Measurements from ENCODE around the gene TNIP2. TPM values are rescaled to one million over a fixed set of nuclear protein-coding genes. Genes with fewer than 3 reads are reported as not detected.

Gene TNIP2, protein sequence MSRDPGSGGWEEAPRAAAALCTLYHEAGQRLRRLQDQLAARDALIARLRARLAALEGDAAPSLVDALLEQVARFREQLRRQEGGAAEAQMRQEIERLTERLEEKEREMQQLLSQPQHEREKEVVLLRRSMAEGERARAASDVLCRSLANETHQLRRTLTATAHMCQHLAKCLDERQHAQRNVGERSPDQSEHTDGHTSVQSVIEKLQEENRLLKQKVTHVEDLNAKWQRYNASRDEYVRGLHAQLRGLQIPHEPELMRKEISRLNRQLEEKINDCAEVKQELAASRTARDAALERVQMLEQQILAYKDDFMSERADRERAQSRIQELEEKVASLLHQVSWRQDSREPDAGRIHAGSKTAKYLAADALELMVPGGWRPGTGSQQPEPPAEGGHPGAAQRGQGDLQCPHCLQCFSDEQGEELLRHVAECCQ
- total RNA-seq: 47.0 and 47.2 TPM in 2 replicates

DNA sequence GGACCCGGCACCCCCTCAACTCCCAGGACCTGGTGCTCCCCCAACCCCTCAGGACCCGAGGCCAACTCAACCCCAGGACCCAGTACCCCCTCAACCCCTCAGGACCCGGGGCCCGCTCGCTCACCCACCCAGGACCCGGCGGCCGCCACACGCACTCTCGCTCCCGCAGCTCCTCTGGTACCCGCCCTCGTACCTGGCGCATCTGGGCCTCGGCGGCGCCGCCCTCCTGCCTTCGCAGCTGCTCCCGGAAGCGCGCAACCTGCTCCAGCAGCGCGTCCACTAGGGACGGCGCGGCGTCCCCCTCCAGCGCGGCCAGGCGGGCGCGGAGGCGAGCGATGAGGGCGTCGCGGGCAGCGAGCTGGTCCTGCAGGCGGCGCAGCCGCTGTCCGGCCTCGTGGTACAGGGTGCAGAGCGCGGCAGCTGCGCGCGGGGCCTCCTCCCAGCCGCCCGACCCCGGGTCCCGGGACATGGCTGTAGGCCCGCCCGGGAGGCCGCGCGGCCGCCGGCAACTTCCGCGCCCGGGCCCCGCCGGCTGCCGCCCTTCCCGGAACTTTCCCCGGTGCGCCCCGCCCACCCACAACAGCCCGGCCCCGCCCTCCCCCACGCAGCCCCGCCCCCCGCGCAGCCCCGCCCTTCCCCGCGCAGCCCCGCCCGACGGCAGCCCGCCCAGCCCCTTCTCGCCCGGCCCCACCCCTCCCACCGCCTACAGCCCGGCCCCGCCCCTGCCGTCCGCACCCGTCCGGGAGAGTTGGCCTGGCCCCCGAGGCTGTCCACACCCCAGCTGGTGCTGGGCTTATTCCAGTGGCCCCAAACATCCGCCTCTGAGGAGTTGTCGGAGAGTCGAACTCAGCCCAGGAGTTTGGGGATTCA lies at the start of gene TNIP2:
TNIP2 (minus strand) TSS at position 516 of the 870 bp plus-strand sequence; CDS start at position 469, 47 bp downstream.
- intact Hi-C loops (cut with micrococcal nuclease): loop anchor here (1.0 to 10.0 kb wide), 5 partner anchors 10 to 779 kb away; partner anchors contain the start of genes GRK4, HTT, HTT-AS and LRPAP1

GRCh38 chr4:2804973-2805501 lies 48.9 kb upstream of the TNIP2 start:
- intact Hi-C loops (cut with micrococcal nuclease): no loop called here

DNA sequence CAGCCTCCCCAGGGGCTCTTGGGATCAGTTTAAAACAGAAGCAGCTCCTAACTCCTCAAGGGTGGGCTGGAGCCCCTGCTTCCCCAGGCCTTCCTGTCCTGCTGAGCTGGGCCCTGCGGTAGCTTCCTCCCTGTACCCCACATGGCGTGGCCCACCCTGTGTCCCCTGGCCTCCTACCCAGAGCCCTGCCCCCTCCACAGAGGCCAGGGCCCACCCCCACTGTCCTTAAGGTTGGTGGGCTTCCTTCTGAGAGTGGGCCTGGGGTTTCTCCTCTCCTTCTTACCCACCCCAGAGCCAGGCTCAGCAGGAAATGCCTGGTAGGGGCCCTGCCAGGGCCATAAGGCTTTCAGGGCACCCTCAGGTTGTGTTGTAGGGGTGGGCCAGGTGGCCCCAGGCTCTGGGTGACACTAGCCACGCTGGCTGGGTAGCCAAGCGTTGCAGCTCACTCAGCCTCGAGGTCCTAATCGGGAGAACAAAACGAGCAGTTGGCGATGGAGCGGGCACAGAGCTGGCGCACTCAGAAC lies 48.4 kb upstream of the TNIP2 start:
- intact Hi-C loops (cut with micrococcal nuclease): no loop called here

- intact Hi-C loops (cut with micrococcal nuclease): no loop called here
Observed at GRCh38 chr4:2803624-2804448, 47.7 kb upstream of the TNIP2 start.

DNA sequence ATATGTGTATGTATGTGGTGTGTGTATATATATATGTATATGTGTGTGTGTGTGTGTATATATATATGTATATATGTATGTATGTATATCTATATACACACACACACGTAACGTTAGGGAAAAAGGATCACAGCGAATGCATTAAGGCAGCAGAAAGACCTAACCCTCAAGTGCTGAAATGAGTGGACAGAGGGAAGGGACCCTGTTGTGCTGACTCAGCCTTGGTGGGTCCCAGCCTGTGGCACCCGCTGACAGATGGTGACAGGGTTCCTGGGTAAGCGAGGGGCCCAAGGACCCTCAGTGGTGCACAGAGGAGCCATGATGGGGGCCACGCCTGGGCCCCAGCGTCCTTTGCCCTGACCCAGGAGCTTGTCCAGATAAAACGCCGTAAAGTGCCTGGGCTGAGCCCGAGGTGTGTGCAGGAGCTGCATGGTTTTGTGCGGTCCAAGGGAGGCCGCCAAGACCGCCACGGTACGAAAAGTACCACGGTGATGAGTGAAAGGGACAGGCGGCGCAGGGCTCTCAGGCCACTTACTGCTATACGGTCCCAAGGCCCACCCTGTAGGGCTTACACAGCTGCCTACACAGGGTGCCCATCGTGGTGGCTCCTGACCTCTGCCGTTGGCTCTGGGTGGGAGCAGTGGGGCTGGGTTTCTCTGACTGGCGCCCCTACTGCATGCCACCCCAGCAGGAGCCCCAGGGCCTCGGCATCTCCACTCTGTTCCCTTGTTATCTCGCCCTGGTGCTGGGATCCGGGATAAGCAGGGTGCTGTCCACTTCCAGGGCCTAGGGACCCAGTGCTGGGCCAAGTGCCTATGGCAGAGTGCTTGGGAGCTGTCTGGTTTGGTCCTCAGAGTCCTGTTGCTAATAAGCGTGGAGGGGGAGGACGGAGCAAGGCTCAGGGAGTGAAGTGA lies 46.7 kb upstream of the TNIP2 start:
- intact Hi-C loops (cut with micrococcal nuclease): no loop called here

DNA sequence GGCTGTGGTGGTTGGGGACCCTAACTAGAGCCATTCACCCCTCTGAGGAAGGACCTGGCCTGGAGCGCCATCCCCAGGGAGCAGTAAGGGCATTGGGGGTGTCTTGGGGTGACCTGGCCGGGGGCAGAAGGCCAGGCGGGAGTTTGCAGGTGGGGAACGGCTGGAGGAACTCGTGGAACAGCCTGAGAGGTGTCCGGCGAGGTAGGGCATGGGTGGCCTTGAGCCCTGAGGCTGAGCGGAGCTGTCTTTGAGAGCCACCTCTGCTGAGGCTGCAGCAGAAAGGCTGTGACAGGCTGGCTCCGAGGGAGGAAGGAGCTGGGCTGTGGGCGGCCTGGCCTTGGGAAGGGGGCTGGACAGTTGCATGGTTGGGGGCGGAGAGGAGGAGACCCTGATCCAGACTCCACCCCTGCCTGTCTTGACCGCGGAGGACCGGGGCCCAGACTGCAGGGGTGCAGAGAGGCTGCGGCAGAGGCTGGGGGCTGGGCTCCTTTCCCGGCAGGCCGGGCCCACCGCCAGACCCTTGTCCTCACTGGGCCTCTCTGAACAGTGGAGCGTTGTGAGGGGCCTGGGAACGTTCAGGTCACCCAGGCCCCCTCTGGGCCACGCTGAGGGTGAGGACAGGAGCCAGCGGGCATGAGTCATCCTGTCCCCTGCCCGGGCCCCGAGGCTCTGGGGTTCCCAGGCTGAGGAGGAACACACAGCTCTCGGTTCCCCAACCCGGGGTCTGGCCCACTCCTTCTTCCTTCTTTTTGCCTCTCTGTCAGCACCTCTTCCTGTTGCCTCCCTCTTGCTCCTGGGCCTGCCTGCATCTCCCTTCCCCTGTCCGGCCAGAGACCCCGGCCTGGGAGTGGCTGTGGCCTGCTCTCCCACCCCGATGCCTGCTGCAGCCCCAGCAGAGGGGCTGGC lies 44.8 kb upstream of the TNIP2 start:
- intact Hi-C loops (cut with micrococcal nuclease): no loop called here

DNA sequence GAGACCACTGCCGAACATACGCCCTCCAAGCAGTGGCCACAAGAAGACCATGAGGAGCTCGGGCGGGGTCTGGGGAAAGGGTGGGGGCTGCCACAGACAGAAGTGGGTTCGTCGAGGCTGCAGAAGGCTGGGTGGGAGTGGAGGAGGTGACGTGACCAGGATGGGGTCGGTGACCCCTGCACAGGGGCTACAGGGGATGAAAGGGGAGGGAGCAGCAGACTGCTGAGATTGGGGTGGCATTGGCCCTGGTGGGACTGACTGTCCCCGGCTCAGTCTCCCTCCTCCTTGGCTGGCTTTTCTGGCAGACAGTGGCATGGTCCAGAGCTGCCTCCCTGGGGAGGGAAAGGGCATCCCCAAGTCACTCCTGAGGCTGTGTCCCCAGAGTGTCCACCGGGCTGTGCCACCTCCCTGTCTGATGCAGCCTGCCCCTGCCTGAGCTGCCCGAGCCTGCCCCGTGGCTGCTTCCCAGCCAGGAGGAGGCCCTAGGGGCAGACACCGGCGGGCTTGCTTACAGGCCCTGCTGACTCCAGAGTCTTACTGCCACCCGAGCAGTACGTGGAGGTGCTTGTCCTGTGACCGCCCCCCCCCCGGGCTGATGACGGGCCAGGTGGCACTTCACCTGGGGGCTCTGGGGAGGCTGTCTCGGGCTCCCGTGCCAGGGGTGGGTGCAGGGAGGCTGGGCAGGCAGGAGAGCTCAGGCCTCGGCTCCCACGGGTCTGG lies 44.0 kb upstream of the TNIP2 start:
- intact Hi-C loops (cut with micrococcal nuclease): loop anchor here (5.0 kb wide), 1 partner anchor 38 kb away; no protein-coding TSS in a partner anchor

DNA sequence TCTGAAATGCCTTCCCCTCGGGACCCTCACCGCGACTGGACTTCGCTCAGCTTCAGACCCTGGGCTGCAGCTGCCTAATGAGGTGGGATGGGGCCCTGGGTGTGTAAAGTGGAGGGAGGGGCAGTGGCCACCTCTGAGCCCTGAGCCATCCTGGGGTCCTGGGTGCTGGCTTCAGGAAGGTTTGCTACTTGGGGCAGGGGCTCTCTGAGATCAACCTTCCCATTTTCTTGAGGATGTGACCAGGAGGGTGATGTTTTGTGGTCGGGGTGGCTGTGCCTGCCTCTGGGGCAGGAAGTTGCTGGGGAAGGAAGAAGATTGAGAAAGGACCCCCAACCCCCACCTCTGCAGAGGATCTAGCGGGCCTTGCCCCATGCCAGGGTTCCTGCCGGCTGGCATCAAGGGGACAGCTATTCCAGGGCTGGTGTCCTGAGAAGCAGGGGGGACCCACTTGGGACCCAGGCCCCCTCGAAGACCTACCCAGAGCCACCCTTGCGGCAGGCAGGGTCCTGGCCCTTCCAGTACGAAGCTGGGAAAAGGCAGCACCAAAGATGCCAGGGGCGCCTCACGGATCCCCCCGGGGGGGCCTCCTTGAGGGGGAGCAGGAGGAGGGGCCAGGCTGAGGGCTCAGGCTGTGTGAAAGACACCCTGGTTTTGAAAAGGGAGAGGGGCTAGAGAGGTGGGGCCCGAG lies 43.2 kb upstream of the TNIP2 start:
- intact Hi-C loops (cut with micrococcal nuclease): loop anchor here (5.0 kb wide), 1 partner anchor 37 kb away; no protein-coding TSS in a partner anchor

GRCh38 chr4:2798399-2799223 lies 42.5 kb upstream of the TNIP2 start:
- intact Hi-C loops (cut with micrococcal nuclease): loop anchor here (5.0 kb wide), 1 partner anchor 36 kb away; no protein-coding TSS in a partner anchor

- intact Hi-C loops (cut with micrococcal nuclease): loop anchor here (5.0 kb wide), 1 partner anchor 35 kb away; no protein-coding TSS in a partner anchor
Observed at GRCh38 chr4:2797545-2798305, 41.6 kb upstream of the TNIP2 start.

- intact Hi-C loops (cut with micrococcal nuclease): loop anchor here (5.0 kb wide), 1 partner anchor 35 kb away; no protein-coding TSS in a partner anchor
Observed at GRCh38 chr4:2796849-2797544, 40.9 kb upstream of the TNIP2 start.

DNA sequence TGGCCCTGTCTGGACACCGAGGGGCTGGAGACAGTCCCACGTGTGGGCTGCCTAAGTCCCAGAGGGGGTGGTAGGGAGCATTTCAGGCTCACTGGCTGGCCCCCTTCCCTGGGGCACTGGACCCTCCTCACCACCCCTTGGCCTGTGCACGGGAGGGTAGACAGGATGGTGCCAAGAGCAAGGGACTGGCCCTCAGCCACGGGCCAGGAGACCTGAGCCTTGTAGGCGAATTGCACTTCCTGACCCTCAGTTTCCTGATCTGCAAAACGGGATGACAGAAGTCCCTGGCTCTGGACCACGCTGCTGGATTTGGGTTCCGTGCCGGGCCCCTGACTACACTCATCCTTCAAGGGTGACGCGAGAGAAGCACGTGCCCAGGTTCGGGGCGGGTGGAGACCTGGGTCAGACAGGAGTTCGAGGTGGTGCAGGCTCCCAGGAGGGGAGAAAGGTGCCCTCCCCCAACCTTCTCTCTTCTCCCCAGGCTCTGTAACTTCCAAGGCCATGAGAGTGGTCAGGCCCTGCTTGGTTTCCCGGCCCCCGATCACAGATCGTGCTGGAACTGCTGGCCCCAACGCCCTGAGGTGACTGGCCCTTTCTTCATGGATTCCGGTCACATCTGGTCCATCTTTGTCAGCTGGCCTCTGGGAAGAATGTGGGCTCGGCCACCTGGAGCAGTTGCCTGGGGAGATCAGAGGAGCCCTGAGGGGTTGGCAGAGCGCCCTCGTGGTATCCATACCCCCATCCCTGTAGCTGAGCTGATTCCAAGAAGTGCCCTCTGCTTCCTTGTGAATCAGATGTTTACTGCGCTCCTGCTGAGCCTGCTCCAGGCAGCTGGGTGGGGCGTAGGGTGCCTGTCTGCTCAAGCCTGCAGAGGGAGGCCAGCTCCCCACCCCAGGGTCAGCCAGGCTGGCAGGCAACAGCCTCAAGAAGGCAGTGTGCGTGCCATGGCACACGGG lies 40.0 kb upstream of the TNIP2 start:
- intact Hi-C loops (cut with micrococcal nuclease): loop anchor here (5.0 kb wide), 1 partner anchor 34 kb away; no protein-coding TSS in a partner anchor

DNA sequence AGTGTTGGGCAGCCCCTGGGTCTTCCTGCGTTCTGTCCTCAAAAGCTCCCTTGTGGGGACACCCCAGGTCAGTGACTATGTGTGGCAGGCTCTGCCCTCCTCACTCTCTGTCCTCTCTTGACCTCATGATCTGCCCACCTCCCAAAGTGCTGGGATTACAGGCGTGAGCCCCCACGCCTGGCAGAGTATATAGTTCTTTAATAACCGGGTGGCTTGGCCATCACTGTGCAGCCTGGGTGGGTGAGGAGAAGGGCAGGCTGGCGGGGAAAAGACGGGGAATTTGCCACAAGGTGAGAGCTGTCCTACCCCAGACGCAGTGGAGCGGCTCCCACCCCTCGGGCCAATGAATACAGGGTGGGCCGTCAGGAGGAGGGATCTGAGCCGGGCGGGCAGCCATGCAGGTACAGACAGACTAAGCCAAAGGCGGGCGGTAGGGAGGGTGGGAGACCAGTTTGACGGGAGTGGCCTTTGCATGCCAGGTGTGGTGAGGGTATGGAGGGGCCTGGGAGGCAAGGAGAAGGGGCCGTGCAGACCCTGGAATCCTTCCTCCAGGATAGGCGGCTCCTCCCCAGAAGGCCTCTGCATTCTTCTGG lies 39.3 kb upstream of the TNIP2 start:
- intact Hi-C loops (cut with micrococcal nuclease): loop anchor here (5.0 kb wide), 1 partner anchor 33 kb away; no protein-coding TSS in a partner anchor
